Ovary (tissue), 9 donors: ENCODE data around the gene DRD3. TPM values are rescaled to one million over a fixed set of nuclear protein-coding genes. Genes with fewer than 3 reads are reported as not detected.

Source experiments
- DNase-seq, 5 donors: peaks; one replicate each; pipeline ENCODE4 v3.0.0-alpha.2; 2019 to 2020
- H3K27ac ChIP-seq, 2 donors: fragments of 200-600 bp; one replicate each; pipeline versions ENCODE4 v1.5.1 to v1.8.0; 2019 to 2022
- H3K27me3 ChIP-seq: fragments of 200-600 bp; one replicate; pipeline ENCODE4 v1.8.0; 2022
- H3K36me3 ChIP-seq: fragments of 200-600 bp; sonication (generic); one replicate; pipeline ENCODE4 v1.5.1; 2019
- H3K4me1 ChIP-seq: one replicate; pipeline ENCODE4 v1.8.1; 2013; ENCODE audit warnings: mild to moderate bottlenecking, moderate library complexity; ENCODE audit not compliant: insufficient read depth
- H3K4me3 ChIP-seq: fragments of 200-600 bp; sonication (generic); one replicate; pipeline ENCODE4 v1.5.1; 2017
- H3K9me3 ChIP-seq, 2 donors: fragments of 200-600 bp in 1 of 2; sonication (generic) in 1 of 2; one replicate each; pipeline versions ENCODE4 v1.5.1 to v1.8.1; 2013 to 2019; ENCODE audit warnings: mild to moderate bottlenecking in 1 of 2, moderate library complexity in 1 of 2
- EP300 ChIP-seq: sonication (generic); formaldehyde crosslinking; IDR thresholded peaks from one replicate; pipeline ENCODE4 v1.6.1; 2017; ENCODE audit warnings: antibody characterized with exemption
- POLR2A ChIP-seq: fragments of 450-650 bp; IDR thresholded peaks from one replicate; pipeline ENCODE4 v1.6.1; 2017; ENCODE audit warnings: antibody characterized with exemption, mild to moderate bottlenecking, moderate library complexity
- WGBS, 3 donors: extraction: QIAGEN DNeasy Blood & Tissue Kit in 1 of 3; methylation state at CpG; one replicate each; pipeline versions ENCODE4 v1.1.5 to v1.1.7; 2013 to 2017; 5-methylcytosine and 5-hydroxymethylcytosine counted together
- intact Hi-C, 4 donors: fragments of 100-400 bp; cut with DNase I; formaldehyde crosslinking; loops; one replicate each; pipeline versions ENCODE4 v1.11.0 to v1.15.1; 2022 to 2023
- polyA plus RNA-seq, 2 donors: library from polyadenylated mRNA; stranded (reverse); fragments of 200-250 nt in 1 of 2; fragments of 350-450 nt in 1 of 2; fragmentation: Illumina TruSeq in 1 of 2; extraction: RNeasy Lipid Tissue Mini Kit (QIAGEN cat#74804) in 1 of 2; gene quantifications; one replicate each; pipeline ENCODE4 v1.2.3, GENCODE V29; 2013 to 2014
- total RNA-seq, 7 donors: library from RNA; depleted of rRNA in 2 of 7; stranded (reverse); fragments of >200 nt in 2 of 7; fragmentation: NEBNext Ultra II Directional in 3 of 7; extraction: Animal tissue kit (Norgen Biotek cat#: 25700) in 3 of 7; gene quantifications; one replicate each; pipeline versions ENCODE4 v1.1.0 to v1.2.4, GENCODE V29; 2016 to 2023
- TF ChIP-seq, protein P1 (sequence below), 3 donors: fragments of 450-650 bp in 2 of 3; fragments of 200-600 bp in 1 of 3; IDR thresholded peaks; one replicate each; pipeline versions ENCODE4 v1.5.1 to v1.8.0; 2016 to 2022; ENCODE audit warnings: antibody characterized with exemption in 3 of 3, mild to moderate bottlenecking in 1 of 3
- donor health status: DM: no; HTN: no; CAD: no; lungs with moderate emphysema.
- donor health status: DM: no; HTN: no; CAD: no.
- donor health status: Bipolar disorder and iron deficiency.
- donor health status: DM: yes; HTN: yes; CAD: no.
- donor health status: DM: no; HTN: no; CAD: no.
- donor health status: DM: yes; HTN: yes; CAD: no.

Gene DRD3
- total and polyA plus RNA-seq, 9 donors = not detected

DNA sequence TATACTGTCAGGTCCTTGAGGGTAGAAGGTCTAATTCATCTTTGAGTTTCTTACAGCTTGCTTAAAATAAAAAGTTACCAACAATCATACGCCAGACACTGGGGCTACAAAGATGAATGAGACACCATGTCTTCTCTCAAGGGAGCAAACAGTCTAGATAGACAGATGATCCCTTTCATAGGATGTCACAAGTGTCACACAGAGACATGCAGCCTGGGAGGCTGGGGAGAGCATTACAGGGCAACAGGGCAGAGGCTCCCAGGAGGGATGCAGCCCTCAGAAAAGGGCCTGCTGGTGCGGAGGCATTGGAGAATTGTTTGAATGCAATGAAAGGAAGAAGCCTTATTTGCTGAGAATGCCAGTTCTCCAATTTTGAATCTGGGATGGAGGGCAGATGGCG, 39.0 kb downstream of the DRD3 start:
- Histone ChIP-seq H3K9me3 (no peaks in the 10 kb centered on the region), H3K27ac (no peak overlapping the region), H3K36me3 (no peaks in the 10 kb centered on the region), H3K4me3 (no peak overlapping the region), H3K4me1 (no peaks in the 10 kb centered on the region), H3K27me3 (no peaks in the 10 kb centered on the region)
- no peak for DNase-seq
- intact Hi-C loops = no loop called here
- TF ChIP-seq EP300 (no peak), POLR2A (no peak)
- TF ChIP-seq, protein P1, sequence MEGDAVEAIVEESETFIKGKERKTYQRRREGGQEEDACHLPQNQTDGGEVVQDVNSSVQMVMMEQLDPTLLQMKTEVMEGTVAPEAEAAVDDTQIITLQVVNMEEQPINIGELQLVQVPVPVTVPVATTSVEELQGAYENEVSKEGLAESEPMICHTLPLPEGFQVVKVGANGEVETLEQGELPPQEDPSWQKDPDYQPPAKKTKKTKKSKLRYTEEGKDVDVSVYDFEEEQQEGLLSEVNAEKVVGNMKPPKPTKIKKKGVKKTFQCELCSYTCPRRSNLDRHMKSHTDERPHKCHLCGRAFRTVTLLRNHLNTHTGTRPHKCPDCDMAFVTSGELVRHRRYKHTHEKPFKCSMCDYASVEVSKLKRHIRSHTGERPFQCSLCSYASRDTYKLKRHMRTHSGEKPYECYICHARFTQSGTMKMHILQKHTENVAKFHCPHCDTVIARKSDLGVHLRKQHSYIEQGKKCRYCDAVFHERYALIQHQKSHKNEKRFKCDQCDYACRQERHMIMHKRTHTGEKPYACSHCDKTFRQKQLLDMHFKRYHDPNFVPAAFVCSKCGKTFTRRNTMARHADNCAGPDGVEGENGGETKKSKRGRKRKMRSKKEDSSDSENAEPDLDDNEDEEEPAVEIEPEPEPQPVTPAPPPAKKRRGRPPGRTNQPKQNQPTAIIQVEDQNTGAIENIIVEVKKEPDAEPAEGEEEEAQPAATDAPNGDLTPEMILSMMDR (IDR thresholded peaks at IDR 0.05) = no peak
- WGBS, 3 donors = 87 to 92% (median 87%) methylated on average over 3 of the region's 3 CpGs

DNA sequence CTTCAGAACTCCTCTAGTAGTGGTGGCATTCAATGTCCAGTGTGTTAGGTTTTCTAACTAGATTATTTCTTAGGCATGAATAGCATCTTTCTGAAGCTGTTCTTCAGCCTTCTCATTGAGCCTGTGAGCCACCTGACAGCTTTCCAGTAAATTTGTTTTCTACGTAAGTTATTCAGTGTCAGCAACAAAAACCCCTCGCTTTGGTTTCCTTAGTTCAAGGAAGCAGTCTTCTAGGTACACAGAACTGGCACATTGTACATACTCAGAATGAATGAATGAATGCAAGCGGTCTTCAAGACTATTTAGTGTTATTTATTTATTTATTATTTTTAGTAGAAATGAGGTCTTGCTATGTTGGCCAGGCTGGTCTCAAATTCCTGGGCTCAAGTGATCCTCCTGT, 44.9 kb downstream of the DRD3 start:
- no peaks in the 10 kb centered on the region for H3K9me3 ChIP-seq
- H3K4me1 ChIP-seq = no peaks in the 10 kb centered on the region
- no peak for DNase-seq
- no peaks in the 10 kb centered on the region for H3K27me3 ChIP-seq
- WGBS, 3 donors = 93 to 96% (median 94%) methylated on average over 3 of the region's 3 CpGs
- TF ChIP-seq, protein P1 (IDR thresholded peaks at IDR 0.05) = no peak
- TF ChIP-seq POLR2A (no peak), EP300 (no peak)
- no peak overlapping the region for H3K27ac ChIP-seq
- H3K36me3 ChIP-seq = no peaks in the 10 kb centered on the region
- intact Hi-C loops = no loop called here
- no peak overlapping the region for H3K4me3 ChIP-seq

DNA sequence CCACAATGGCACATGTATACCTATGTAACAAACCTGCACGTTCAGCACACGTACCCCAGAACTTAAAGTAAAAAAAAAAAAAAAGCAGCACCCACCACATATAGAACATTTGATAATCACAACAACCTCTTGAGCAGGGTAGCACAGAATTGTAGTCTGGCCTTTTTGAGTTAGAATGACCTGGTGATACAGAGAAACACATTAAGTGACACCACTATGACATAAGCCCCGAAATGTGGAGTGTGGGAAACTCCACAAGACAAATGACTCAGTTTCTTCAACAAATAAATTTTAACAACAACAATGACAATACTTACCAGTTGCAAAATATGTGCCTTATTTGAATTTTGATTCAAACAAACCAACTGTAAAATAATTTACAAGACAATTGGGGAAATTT, 46.4 kb downstream of the DRD3 start:
- intact Hi-C loops = no loop called here
- Histone ChIP-seq H3K36me3 (no peaks in the 10 kb centered on the region), H3K9me3 (no peaks in the 10 kb centered on the region), H3K27ac (no peak overlapping the region), H3K4me3 (no peak overlapping the region), H3K27me3 (no peaks in the 10 kb centered on the region), H3K4me1 (no peaks in the 10 kb centered on the region)
- DNase-seq = no peak
- WGBS, 3 donors = 90 to 99% (median 96%) methylated on average over 3 of the region's 3 CpGs
- TF ChIP-seq, protein P1 (IDR thresholded peaks at IDR 0.05) = no peak
- TF ChIP-seq EP300 = no peak

DNA sequence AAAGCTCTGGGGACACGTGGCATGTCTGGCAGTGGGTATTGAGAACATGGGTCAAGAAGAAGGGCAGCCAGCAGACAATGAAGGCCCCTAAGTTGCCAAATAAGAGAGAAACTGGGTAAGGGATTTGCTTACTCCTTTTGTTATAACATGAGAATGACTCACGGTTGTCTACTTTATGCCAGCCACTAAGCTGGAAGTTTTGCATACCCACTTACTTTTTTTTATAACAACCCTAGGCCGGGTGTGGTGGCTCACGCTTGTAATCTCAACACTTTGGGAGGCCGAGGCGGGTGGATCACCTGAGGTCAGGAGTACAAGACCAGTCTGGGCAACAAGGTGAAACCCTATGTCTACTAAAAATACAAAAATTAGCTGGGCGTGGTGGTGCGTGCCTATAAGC, 50.0 kb downstream of the DRD3 start:
- no peaks in the 10 kb centered on the region for H3K27me3 ChIP-seq
- TF ChIP-seq POLR2A (no peak), EP300 (no peak)
- TF ChIP-seq, protein P1 (IDR thresholded peaks at IDR 0.05) = no peak
- intact Hi-C loops = no loop called here
- no peak overlapping the region for H3K4me3 ChIP-seq
- WGBS, 3 donors = 90 to 92% (median 90%) methylated on average over 8 of the region's 8 CpGs
- H3K4me1 ChIP-seq = no peaks in the 10 kb centered on the region
- no peaks in the 10 kb centered on the region for H3K36me3 ChIP-seq
- H3K27ac ChIP-seq = no peak overlapping the region
- no peaks in the 10 kb centered on the region for H3K9me3 ChIP-seq
- DNase-seq = no peak

DNA sequence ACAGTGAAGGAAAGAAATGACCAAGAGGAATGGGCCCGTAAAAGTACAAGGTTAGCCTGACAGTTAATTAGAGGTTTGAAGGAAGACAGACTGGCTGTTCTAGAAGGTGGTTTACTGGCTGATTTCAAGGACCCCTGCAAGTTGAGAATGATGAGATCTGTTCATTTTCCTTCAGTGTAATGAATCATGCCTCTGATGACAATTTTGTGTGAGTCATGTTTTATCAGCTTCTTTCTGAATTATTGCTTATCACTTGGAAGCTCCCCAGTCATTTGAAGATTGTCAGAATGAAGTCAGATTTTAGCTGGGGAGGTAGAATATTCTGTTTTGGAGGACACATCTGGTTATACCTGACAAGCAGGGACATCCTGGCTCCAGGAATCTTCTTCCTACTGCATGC, 50.6 kb downstream of the DRD3 start:
- 32 to 47% (median 34%) methylated on average over 1 of the region's 1 CpG for WGBS, 3 donors
- no peak for TF ChIP-seq EP300
- TF ChIP-seq, protein P1 (IDR thresholded peaks at IDR 0.05) = no peak
- TF ChIP-seq POLR2A = no peak
- Histone ChIP-seq H3K36me3 (no peaks in the 10 kb centered on the region), H3K9me3 (no peaks in the 10 kb centered on the region), H3K4me3 (no peak overlapping the region), H3K4me1 (no peaks in the 10 kb centered on the region), H3K27ac (no peak overlapping the region), H3K27me3 (no peaks in the 10 kb centered on the region)
- no peak for DNase-seq
- intact Hi-C loops = no loop called here
